ENCODE data around the gene PRUNE1. TPM values are rescaled to one million over a fixed set of nuclear protein-coding genes. Genes with fewer than 3 reads are reported as not detected.
A peak's percentile ranks its signal among the peaks of the same experiment; 100 is the strongest.

The PRUNE1 gene
- total RNA-seq, 6 donors from 2014 or later, result 16.3 to 28.3 (median 21.2) TPM

DNA sequence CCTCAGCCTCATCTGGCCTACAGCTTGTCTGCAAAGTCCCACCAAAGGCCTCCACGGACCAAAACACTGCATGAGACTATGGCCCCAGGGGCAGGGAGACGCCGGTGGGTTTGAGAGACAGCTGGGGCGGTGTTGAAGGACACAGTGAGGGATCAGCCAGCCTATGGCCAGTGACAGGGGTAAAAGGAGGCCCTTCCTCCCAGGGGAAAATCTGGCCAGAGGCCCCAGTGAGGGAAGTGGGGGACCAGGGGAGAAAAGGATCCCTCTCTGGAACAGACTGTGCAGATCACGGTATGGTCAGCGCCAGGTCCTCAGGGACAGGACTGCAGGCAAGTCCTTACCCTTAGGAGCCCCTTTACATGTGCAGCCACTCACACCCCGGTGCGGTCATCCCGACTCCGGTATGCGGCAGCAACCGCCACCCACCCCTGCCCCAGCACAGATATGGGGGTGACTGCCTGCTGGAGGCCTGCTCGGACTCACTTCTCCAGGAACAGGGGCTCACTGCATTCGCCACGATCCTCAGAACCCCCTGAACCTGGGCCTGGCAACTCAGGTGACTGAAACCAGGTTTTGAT lies 34.9 kb upstream of the PRUNE1 start:
- Histone ChIP-seq H3K4me3 (peak overlapping the region; percentile 31 to 91 (median 86)), H3K27me3 (no peaks in the 10 kb centered on the region), H3K36me3 (peaks cover 6 to 8% (median 7%) of the 10 kb centered on the region in 4 donors), H3K9me3 (no peaks in the 10 kb centered on the region), H3K4me1 (peaks cover 57 to 86% (median 70%) of the 10 kb centered on the region in 4 donors), H3K27ac (peak overlapping the region; percentile 93 to 99 (median 96))
- 13% methylated on average over 15 of the region's 15 CpGs; no CpG with 5 or more reads in 1 of the 2 donors for WGBS, 2 donors
- DNase-seq, result peak; percentile 45 to 49
- ATAC-seq (ENCODE audit: low FRiP score in 2 of 2), result no peak
- TF ChIP-seq, protein P1, sequence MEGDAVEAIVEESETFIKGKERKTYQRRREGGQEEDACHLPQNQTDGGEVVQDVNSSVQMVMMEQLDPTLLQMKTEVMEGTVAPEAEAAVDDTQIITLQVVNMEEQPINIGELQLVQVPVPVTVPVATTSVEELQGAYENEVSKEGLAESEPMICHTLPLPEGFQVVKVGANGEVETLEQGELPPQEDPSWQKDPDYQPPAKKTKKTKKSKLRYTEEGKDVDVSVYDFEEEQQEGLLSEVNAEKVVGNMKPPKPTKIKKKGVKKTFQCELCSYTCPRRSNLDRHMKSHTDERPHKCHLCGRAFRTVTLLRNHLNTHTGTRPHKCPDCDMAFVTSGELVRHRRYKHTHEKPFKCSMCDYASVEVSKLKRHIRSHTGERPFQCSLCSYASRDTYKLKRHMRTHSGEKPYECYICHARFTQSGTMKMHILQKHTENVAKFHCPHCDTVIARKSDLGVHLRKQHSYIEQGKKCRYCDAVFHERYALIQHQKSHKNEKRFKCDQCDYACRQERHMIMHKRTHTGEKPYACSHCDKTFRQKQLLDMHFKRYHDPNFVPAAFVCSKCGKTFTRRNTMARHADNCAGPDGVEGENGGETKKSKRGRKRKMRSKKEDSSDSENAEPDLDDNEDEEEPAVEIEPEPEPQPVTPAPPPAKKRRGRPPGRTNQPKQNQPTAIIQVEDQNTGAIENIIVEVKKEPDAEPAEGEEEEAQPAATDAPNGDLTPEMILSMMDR (IDR thresholded peaks at IDR 0.05), result no peak
- peak in 1 of 4 donors; percentile 10 for TF ChIP-seq POLR2A (IDR thresholded peaks at IDR 0.05)

DNA sequence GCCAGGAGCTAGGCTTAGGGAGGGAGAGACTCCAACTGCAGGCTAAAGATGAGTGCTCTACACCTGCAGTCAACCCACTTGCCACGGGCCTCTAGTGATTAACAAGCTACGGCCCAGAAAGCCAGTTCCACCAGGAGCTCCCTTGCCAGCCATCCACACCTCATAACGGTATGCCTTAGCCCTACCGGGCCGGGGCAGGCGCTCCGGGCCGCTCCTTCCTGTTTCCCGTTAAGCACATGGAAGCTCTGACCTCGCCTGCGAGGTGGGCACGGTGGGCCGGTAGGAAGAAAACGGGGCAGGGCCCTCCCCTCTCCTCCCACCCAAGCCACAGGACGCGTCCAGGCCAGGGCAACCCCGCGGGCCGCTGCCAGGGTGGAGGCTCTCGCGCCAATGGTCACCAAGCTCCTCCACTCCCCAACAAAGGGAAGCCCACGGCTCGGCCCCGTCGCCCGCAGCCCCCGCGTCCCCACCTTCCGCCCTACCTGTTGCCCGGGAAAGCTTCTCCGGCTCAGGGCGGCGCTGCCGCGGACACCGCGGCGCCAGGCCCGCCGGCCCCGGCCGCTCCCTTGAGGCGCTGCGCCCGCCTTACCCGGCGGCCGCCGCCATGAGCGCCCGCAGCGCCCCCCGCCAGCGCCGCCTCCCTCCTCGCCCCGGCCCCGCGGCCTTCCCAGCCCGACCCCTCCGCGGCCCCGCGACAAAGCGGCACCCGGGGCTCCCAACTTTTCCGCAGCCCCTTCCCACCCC lies 34.2 kb upstream of the PRUNE1 start:
- H3K4me1 ChIP-seq, result peaks cover 64 to 89% (median 74%) of the 10 kb centered on the region in 4 donors
- WGBS, 2 donors, result 0 to 1% methylated on average over 3 to 54 of the region's 67 CpGs
- ATAC-seq (ENCODE audit: low FRiP score in 2 of 2), result peak in 1 of 2 donors; percentile 48

DNA sequence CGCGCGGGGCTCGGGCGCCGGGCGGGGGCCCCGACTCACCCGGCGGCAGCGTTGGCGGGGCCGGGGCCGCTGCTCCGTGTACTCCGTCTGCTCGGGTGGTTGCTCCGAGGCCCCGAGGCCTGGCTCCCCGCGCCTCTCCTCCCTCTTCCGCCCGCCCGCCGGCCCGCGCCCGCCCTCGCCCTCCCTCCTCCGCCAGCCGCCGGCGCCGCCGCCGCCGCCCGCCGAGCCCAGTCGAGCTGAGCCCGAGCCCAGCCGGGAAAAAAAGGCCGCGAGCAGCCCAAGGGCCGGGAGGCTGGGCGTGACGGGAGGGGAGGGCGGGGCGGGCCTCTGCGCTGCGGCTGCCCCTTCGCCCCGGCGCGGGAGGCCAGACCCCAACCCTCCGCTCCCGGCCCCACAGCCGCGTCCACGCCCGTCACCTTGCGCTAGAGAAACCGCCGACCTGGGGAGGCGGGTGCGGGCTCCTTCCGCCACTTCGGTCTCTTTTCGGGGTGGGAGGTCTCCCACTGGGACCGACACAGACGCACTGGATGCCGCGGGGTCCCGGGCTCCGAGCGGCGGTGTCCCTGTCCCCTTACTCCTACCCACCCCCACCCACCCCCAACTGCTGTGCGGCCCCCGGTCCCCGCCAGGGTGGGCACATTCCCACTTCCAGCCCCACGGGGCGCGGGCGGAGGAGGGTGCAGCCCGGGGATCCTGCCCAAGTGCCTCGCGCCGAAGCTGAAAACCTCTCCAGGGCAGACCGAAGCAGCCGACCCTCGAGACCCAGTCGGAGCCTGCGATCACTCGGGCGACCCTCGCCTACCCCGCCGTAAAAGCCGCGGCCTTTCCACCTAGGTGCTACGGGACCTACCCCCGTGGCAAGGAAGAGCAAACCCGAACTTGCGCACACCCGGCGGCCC lies 33.4 kb upstream of the PRUNE1 start, which contains the start of gene CERS2:
CERS2 (minus strand) TSS at position 256 of the 899 bp plus-strand sequence. CDS start 5,745 bp downstream, outside the sequence.
- Histone ChIP-seq H3K4me3 (peak within 1 kb of the TSS; percentile 58 to 91 (median 86)), H3K9me3 (no peaks in the 10 kb centered on the region), H3K4me1 (peaks cover 69 to 89% (median 76%) of the 10 kb centered on the region in 4 donors), H3K27me3 (no peaks in the 10 kb centered on the region), H3K36me3 (no peaks in the 10 kb centered on the region), H3K27ac (peak within 1 kb of the TSS; percentile 93 to 99 (median 96))
- DNase-seq (peak; percentile 86 to 97), ATAC-seq (ENCODE audit: low FRiP score in 2 of 2) (peak; percentile 54 to 84)
- WGBS, 2 donors, result 28 to 31% methylated on average over 6 to 14 of the region's 106 CpGs
- TF ChIP-seq POLR2AphosphoS5 (IDR thresholded peaks at IDR 0.05) (peak; percentile 10 to 48), EP300 (IDR thresholded peaks at IDR 0.05) (no peak), POLR2A (IDR thresholded peaks at IDR 0.05) (peak in 3 of 4 donors; percentile 29 to 79 (median 53))
- TF ChIP-seq, protein P1 (IDR thresholded peaks at IDR 0.05), result no peak

More for the DNA sequence above, 34.2 kb upstream of the PRUNE1 start:
- H3K27ac ChIP-seq, result peak overlapping the region; percentile 93 to 99 (median 96)
- H3K9me3 ChIP-seq, result no peaks in the 10 kb centered on the region
- peak overlapping the region; percentile 47 to 91 (median 86) for H3K4me3 ChIP-seq
- no peaks in the 10 kb centered on the region for H3K27me3 ChIP-seq
- DNase-seq, result peak; percentile 62 to 91
- TF ChIP-seq, protein P1 (IDR thresholded peaks at IDR 0.05), result peak in 1 of 6 experiments; percentile 19
- TF ChIP-seq EP300 (IDR thresholded peaks at IDR 0.05) (no peak), POLR2AphosphoS5 (IDR thresholded peaks at IDR 0.05) (peak; percentile 12 to 17), POLR2A (IDR thresholded peaks at IDR 0.05) (no peak)
- H3K36me3 ChIP-seq, result peaks cover under 1 to 2% (median under 1%) of the 10 kb centered on the region in 4 donors

DNA sequence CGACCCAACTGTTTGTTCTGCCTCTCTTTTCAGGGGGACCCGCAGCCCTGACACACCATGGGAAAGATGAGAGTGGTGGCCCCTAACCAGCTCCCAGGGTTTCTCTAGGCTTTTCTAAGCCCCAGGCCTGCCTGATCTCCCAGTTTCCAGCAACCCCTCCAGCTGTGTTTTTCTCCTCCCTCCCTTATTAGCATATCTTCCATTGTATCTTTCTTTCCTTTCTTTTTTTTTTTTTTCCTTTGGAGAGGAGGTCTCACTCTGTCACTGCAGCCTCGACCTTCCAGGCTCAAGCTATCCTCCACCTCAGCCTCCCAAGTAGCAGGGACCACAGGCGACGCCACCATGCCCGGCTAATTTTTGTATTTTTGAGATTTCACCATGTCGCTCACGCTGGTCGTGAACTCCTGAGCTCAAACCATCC lies 31.8 kb upstream of the PRUNE1 start:
- Histone ChIP-seq H3K27me3 (no peaks in the 10 kb centered on the region), H3K4me1 (peaks cover 58 to 79% (median 69%) of the 10 kb centered on the region in 4 donors), H3K9me3 (no peaks in the 10 kb centered on the region), H3K4me3 (no peak overlapping the region), H3K36me3 (no peaks in the 10 kb centered on the region), H3K27ac (peak overlapping the region; percentile 82 to 99 (median 88))
- WGBS, 2 donors, result 91 to 93% methylated on average over 9 of the region's 9 CpGs
- DNase-seq (no peak), ATAC-seq (ENCODE audit: low FRiP score in 2 of 2) (no peak)
- TF ChIP-seq, protein P1 (IDR thresholded peaks at IDR 0.05), result no peak
- TF ChIP-seq POLR2AphosphoS5 (IDR thresholded peaks at IDR 0.05) (no peak), EP300 (IDR thresholded peaks at IDR 0.05) (no peak), POLR2A (IDR thresholded peaks at IDR 0.05) (no peak)
